Measurements from ENCODE around the gene DPP6. TPM values are rescaled to one million over a fixed set of nuclear protein-coding genes. Genes with fewer than 3 reads are reported as not detected.

Gene DPP6
- total and polyA plus RNA-seq, 2 experiments from 2014 or later: not detected

- Mint-ChIP-seq H3K9me3 (no peaks in the 10 kb centered on the region), H3K4me3 (no peak overlapping the region), H3K36me3 (ENCODE audit: low read depth) (no peaks in the 10 kb centered on the region), H3K27me3 (ENCODE audit: insufficient read depth, low read depth, poor library complexity) (no peaks in the 10 kb centered on the region), H3K27ac (no peak overlapping the region), H3K4me1 (peaks cover 13% of the 10 kb centered on the region; the same call in 2 of the 3 replicates)
- Histone ChIP-seq H3K27ac (ENCODE audit: low read depth) (no peak overlapping the region), H3K4me3 (no peak overlapping the region), H3F3A (replicated peaks; ENCODE audit: low read depth) (no peaks in the 10 kb centered on the region), H3K36me3 (ENCODE audit: insufficient read depth) (peaks cover 3% of the 10 kb centered on the region; the same call in 1 of the 2 replicates), H3K9me2 (ENCODE audit: insufficient read depth) (no peaks in the 10 kb centered on the region), H3K4me1 (ENCODE audit: insufficient read depth) (no peaks in the 10 kb centered on the region), H3K79me2 (replicated peaks; ENCODE audit: insufficient read depth) (no peaks in the 10 kb centered on the region), H3K27me3 (ENCODE audit: insufficient read depth) (no peaks in the 10 kb centered on the region), H4K20me1 (replicated peaks; ENCODE audit: insufficient read depth) (no peaks in the 10 kb centered on the region), H2AFZ (no peak overlapping the region), H3K4me2 (no peak overlapping the region)
- ATAC-seq: no peak
- TF ChIP-seq ZNF462 (CRISPR knock-in tag; IDR thresholded peaks at IDR 0.05) (no peak), NANOG (IDR thresholded peaks at IDR 0.05; ENCODE audit: borderline replicate concordance) (no peak), EZH2phosphoT487 (IDR thresholded peaks at IDR 0.05; ENCODE audit: unreplicated experiment) (no peak), CREB1 (CRISPR knock-in tag; IDR thresholded peaks at IDR 0.05; ENCODE audit: low read depth) (no peak), EZH2 (IDR thresholded peaks at IDR 0.05; ENCODE audit: low read depth, unreplicated experiment) (no peak), REST (IDR thresholded peaks at IDR 0.05; ENCODE audit: unreplicated experiment) (no peak), ZNF331 (CRISPR knock-in tag; IDR thresholded peaks at IDR 0.05; ENCODE audit: low read depth) (no peak), STAT1 (IDR thresholded peaks at IDR 0.05; ENCODE audit: unreplicated experiment) (no peak), POLR2AphosphoS5 (IDR thresholded peaks at IDR 0.05; ENCODE audit: low read depth) (no peak), ETS1 (IDR thresholded peaks at IDR 0.05) (no peak), ZNF114 (CRISPR knock-in tag; IDR thresholded peaks at IDR 0.05) (no peak)
- no peak for DNase-seq (ENCODE audit: low spot score)
Measured at GRCh38 chr7:154566877-154567276, 514.7 kb downstream of the DPP6 start.
